Mammary epithelial cell (primary cell): ENCODE measurements around the gene MFGE8.

ENCODE experiments used
- CTCF ChIP-seq, 2 donors: IDR thresholded peaks in 1 of 2; conservative IDR thresholded peaks in 1 of 2; 2 replicates each; pipeline ENCODE4 v1.5.1; 2011 to 2012; ENCODE audit warnings: inconsistent platforms in 2 of 2, low read length in 2 of 2, mild to moderate bottlenecking in 2 of 2, control low read depth in 1 of 2, low read depth in 1 of 2; ENCODE audit not compliant: insufficient read depth in 1 of 2; ENCODE audit errors: extremely low read depth in 1 of 2
- EZH2 ChIP-seq: IDR thresholded peaks from 2 replicates; pipeline ENCODE4 v1.6.1; 2012; ENCODE audit warnings: low read length, inconsistent platforms, borderline replicate concordance

DNA sequence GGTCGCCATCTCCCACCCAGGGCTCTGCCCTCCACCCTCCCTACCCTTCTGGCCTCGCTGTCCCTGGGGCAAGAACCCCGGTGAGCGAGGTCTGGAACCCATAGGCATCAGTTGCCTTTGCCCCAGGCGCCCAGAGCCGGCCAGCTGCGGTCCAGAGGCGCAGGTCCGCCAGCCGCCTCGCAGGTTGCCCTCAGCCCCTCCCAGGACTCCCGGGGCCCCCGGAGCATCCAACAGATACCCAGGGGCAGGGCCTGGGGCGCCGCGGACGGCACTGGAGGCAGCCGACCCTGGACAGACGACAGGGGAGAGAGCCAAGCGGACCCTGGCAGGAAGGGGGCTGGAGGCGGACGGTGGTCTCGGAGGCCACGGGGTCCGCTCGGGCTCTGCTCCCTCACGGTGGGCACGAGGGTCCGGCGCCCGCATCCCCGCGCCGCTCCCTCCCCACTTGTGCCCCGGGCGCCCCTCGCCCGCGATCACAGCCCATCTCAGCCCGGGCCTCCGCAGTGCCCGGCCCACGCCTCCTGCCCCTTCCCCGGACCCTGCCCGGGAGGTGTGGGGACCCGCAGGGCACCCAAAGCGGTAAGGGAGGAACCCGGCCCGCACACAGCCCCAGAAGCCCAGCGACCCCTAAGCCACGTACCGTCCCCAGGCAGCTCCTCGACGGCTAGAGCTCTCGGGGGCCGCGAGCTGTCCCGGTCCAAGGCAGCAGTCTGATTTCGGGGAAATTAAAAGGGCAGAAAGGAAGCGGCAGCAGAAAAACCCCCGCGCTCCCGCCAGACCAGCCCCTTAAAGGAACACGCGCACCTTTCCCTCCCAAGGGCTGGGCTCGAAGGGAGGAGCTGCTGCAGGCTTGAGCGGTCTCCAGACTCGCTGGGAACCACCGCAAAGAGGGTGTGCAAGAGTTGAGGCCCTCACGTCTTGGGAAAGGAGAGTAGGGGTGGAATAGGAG lies 18.1 kb downstream of the MFGE8 start, which contains the start of gene HAPLN3:
- TF ChIP-seq CTCF (conservative IDR thresholded peaks at IDR 0.05 in 1 of 2, IDR thresholded peaks at IDR 0.05 in 1 of 2; ENCODE audit: extremely low read depth in 1 of 2, insufficient read depth in 1 of 2, low read depth in 1 of 2, low read length in 2 of 2) (no peak), EZH2 (no peak)
